Activated CD4-positive, CD25-positive, alpha-beta regulatory T cell treated with anti-CD3 and anti-CD28 coated beads, Interleukin-2, amount 50 U/mL, for 72 hours (primary cell): Measurements from ENCODE around the gene POLR1G.
"Not testable (repeated sequence)": the region's sequence is repeated elsewhere in the genome, so short reads cannot be mapped to it uniquely, and the experiment has no call there.

Source experiments
- DNase-seq: peaks from one replicate; pipeline ENCODE4 v3.0.0; 2021

Gene POLR1G

DNA sequence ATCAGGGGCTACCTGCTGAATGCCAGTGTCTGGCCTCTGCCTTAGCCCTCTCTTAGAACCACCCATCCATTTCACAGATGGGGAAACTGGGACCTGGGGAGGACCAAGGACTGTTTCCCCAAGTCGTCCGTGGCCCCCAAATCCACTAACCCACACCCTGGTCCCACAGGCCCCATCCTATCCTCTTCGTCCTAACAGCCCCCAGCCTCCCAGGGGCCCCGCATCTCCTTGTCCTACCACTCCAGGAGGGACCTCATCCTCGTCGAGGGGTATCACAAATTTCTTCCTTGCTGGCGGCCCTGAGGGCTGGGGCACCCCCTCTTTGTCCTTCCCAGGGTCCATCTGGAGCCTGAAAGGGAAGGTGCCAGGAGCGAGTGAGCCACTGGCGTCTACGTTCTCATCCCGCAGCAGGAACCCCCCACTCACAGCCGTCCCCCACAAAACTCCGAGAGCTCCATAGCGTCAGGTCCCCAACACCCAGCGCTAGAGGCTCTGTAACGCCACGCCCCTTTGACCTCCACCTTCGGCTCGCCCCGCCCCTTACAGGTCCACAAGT is 16.7 kb downstream of the POLR1G start:
- no peak for DNase-seq

GRCh38 chr19:45423589-45424190 is 17.2 kb downstream of the POLR1G start, which contains the start of gene ERCC1:
ERCC1 (minus strand) TSS chr19:45423917; CDS start chr19:45423374, 543 bp downstream.
- peak; percentile 84 for DNase-seq

- peak; percentile 57 for DNase-seq
Observed at GRCh38 chr19:45424191-45425058, 18.0 kb downstream of the POLR1G start.

DNA sequence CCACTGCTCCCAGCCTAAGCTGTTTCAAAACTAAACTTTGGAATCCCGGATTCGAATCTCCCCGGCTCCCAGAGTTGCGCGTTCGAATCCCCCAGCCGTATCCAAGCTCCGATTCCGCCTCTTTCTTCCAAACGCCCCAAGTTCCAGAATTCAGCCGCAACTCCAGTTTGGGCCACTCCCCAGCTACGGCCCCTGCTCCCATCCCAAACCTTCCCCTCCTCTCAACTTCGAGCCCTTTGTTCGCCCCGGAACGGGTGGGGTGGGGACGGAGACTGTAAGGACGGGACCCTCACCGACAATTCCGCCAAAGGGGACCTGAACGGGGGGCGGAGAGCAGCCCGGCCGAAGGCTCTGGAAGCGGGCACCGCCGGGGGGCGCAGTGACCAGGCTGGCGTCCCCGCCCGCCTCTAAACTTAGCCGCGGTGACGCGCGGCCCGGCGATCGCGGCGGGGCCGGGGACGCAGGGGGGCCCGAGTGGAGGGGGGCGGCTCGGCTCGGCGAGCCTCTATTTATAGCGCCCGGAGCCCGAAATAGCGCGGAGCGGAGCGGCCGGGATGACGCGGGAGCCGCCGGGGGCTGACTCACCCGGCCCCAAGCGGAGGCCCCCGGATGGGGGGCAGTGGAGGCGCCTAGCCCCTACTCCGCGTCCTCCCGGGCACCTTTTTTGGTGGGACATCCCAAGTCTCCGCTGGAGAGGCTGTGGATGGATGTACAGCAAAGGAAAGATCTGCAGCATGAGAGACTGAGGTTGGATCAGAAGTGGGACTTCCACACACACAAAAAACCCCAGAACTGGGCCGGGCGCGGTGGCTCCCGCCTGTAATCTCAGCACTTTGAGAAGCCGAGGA is 22.2 kb downstream of the POLR1G start:
- DNase-seq, result no peak

DNA sequence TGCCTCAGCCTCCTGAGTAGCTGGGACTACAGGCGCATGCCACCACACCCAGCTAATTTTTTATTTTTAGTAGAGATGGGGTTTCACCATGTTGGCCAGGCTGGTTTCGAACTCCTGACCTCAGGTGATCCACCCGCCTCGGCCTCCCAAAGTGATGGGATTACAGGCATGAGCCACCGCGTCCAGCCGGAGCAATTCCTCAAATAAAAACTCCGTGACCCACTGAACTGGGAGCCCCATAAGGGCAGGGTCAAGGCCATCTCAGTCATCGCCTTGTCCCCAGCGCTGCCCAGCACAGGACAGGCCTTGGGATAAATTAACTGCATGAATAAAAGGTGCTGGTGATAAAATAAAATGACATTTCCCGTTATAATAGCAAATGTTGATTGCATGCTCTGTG is 23.5 kb downstream of the POLR1G start:
- DNase-seq, result not testable (repeated sequence)

DNA sequence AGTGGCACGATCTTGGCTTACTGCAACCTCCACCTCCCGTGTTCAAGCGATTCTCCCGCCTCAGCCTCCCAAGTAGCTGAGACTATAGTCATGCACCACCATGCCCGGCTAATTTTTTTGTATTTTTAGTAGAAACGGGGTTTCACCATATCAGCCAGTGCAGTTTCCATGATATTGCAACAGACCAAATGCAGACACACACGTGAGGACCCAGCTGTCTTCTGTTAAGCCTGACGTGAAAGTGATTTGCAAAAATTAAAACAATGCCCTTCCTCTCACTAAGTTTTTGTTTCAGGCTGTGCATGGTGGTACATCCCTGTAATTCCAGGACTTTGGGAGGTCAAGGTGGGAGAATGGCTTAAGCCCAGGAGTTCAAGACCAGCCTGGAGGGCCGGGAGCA is 24.6 kb downstream of the POLR1G start:
- not testable (repeated sequence) for DNase-seq

- DNase-seq, result not testable (repeated sequence)
Observed at GRCh38 chr19:45432543-45432942, 26.1 kb downstream of the POLR1G start.

GRCh38 chr19:45437328-45437727 is 30.9 kb downstream of the POLR1G start:
- no peak for DNase-seq

DNA sequence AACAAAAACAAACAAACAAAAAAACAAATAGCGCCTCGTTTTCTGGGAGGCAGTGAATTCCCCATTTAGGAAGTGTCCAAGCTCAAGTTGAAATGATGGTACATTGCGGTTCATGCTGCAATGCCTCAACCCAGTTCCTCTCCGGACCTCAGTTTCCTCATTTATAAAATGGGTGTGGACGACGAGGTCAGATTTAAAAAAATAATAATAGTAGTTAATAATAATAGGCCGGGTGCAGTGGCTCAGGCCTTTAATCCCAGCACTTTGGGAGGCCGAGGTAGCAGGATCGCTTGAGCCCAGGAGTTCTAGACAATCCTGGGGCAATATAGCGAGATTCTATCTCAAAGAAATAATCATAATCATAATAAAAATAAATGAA is 32.7 kb downstream of the POLR1G start:
- DNase-seq, result no peak

DNA sequence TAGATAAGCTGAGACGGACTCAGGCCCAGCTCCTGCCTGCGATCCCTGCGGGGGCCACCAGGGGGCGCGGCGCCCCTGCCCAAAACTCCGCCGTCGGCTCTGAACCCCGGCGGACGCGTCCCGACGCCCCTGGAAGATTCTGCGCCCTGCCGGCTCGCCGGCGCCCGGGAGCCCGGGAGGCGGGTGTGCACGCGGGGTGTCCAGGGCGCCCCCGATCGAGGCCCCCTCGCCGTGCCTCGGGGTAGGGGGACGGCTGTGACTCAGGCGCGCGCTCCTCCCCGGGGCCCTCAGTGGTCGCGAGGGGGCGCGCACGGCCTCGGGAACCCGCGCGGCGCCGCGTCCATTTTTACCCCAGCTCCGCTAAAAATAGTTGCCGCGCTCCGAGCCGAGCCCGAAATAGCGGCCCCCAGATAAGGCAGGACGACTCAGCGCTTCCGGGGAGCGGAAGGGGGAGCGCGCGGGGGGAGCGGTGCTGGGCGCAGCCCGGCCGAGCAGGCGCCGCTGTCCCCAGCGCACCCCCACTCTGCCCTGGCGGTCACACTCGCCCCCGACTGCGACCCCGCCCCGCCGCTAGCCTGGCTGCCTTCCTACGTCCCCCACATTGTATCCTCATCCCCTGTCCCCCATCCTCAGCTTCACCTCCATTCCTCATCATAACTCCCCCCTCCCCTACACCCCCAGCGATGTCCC is 33.3 kb downstream of the POLR1G start:
- DNase-seq, result peak; percentile 88

DNA sequence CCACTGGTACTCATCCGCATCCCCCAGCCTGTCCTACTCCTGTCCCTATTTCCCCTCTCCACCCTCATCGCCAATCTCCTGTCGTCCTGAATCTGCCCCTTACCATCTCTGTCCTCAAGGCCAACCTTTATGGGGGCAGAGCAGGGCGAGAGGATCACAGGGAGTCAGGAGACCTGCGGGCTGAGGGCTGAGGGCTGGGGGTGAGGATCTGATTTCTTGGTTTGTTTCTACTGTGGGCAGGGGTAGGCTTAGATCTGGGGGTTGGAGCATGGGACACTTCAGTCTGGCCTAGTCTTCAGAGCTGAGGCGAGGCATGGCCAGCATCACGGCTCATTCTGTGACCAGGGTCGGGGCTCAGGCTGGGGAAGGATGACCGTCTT is 33.8 kb downstream of the POLR1G start:
- no peak for DNase-seq

DNA sequence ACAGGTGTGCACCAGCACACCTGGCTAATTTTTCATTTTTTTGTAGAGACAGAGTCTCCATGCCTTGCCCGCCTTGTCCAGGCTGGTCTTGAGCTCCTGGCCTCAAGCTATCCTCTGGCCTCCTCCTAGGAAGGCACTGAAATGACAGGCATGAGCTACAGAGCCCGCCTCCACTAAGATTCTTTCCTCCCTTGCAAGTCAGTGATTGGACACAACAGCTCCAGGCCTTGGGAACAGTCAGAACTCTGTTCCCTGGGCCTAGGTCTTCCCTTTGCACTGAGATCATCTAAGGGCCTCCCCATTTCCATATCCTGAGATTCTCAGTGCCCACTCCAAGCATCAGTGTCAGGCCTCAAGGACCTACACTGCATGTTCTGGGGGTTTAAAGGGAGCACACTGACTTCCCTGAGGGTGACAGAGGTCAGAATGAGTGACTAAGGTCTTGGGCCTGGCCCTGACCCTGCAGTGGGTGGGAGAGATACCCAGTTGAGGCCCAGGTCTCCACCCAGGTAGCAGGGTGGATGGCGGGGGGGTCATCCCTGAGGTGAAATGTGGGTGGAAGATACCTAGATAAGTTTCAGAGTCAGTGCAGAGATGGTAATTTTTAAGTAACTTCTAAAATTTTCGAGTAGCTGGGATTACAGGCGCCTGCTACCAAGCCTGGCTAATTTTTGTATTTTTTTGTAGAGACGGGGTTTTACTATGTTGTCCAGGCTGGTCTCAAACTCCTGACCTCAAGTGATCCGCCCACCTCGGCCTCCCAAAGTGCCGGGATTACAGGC is 34.6 kb downstream of the POLR1G start:
- DNase-seq, result no peak

DNA sequence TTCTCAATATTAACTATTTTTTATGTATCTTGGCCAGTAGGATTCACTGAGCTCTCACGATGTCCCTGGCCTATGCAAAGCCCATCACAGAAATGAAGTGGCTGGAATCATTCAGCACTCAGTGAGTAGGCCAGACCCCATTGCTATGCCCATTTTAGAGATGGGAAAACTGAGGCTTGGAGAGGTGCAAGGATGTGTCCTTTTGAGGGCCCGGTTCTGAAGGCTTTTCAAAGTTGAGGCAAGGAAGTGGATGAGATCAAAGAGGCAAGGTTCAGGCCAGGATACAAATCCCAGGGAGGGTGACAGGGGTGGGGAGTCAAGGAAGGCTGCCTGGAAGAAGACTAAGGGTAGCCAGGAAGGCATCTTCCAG is 35.9 kb downstream of the POLR1G start:
- no peak for DNase-seq

- peak; percentile 32 for DNase-seq
Observed at GRCh38 chr19:45442778-45443461, 36.5 kb downstream of the POLR1G start.

- peak; percentile 66 for DNase-seq
Observed at GRCh38 chr19:45443462-45444317, 37.2 kb downstream of the POLR1G start.

GRCh38 chr19:45444318-45445041 is 38.0 kb downstream of the POLR1G start:
- peak; percentile 81 for DNase-seq

DNA sequence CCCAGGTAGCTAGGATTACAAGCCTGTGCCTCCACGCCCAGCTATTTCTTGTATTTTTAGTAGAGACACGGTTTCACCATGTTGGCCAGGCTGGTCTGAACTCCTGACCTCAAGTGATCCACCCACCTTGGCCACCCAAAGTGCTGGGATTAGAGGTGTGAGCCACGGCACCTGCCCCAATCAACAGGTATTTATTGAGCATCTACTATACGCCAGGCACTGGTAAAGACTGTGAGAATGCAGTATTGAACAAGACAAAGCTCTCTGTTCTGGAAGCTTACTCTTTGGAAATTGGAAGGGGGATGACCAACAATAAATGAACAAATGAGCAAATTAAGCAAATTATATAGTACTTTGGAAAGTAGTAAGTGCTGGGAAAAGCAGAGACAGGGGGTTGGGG is 38.7 kb downstream of the POLR1G start:
- no peak for DNase-seq

GRCh38 chr19:45446295-45446694 is 39.9 kb downstream of the POLR1G start:
- no peak for DNase-seq

GRCh38 chr19:45446944-45447343 is 40.5 kb downstream of the POLR1G start:
- no peak for DNase-seq

GRCh38 chr19:45448425-45448756 is 41.9 kb downstream of the POLR1G start:
- DNase-seq, result no peak
